CD14-positive monocyte (primary cell): ENCODE data around the gene XXYLT1. TPM values are rescaled to one million over a fixed set of nuclear protein-coding genes. Genes with fewer than 3 reads are reported as not detected.

Experiments used
- DNase-seq, 3 donors: peaks; one replicate each; pipeline ENCODE4 v3.0.0-alpha.2; 2011 to 2022
- H2AFZ ChIP-seq: 2 replicates; pipeline ENCODE4 v1.6.0; 2012; ENCODE audit warnings: mild to moderate bottlenecking, low read depth, low read length, inconsistent platforms; ENCODE audit not compliant: insufficient read depth, poor library complexity, severe bottlenecking
- H3K27ac ChIP-seq, 2 donors: 1 replicate in 1 of 2; 2 replicates in 1 of 2; pipeline ENCODE4 v1.5.1; 2012 to 2013; ENCODE audit warnings: low read length in 2 of 2, control low read depth in 1 of 2, inconsistent platforms in 1 of 2, low read depth in 1 of 2, mild to moderate bottlenecking in 1 of 2
- H3K27me3 ChIP-seq, 2 donors: one replicate each; pipeline versions ENCODE4 v1.6.0 to v1.6.1; 2011 to 2013; ENCODE audit warnings: low read length in 2 of 2; ENCODE audit not compliant: control insufficient read depth in 2 of 2, insufficient read depth in 2 of 2
- H3K36me3 ChIP-seq, 2 donors: replicated peaks in 1 of 2; 1 replicate in 1 of 2; 2 replicates in 1 of 2; pipeline versions ENCODE4 v1.5.1 to v1.6.1; 2012 to 2013; ENCODE audit warnings: low read length in 2 of 2, control low read depth in 1 of 2, inconsistent platforms in 1 of 2, mild to moderate bottlenecking in 1 of 2; ENCODE audit not compliant: insufficient read depth in 2 of 2, control insufficient read depth in 1 of 2
- H3K4me1 ChIP-seq, 2 donors: 1 replicate in 1 of 2; 2 replicates in 1 of 2; pipeline versions ENCODE4 v1.5.1 to v1.6.1; 2012 to 2013; ENCODE audit warnings: low read length in 2 of 2, control low read depth in 1 of 2, inconsistent platforms in 1 of 2, mild to moderate bottlenecking in 1 of 2, moderate library complexity in 1 of 2; ENCODE audit not compliant: insufficient read depth in 2 of 2, control insufficient read depth in 1 of 2
- H3K4me2 ChIP-seq: replicated peaks from 2 replicates; pipeline ENCODE3; 2012; ENCODE audit warnings: low read length, moderate library complexity, mild to moderate bottlenecking; ENCODE audit not compliant: poor library complexity, severe bottlenecking; ENCODE audit errors: extremely low read depth
- H3K4me3 ChIP-seq, 3 experiments: fragments of 200-600 bp in 1 of 3; sonication (generic) in 1 of 3; replicated peaks in 1 of 3; 1 replicate in 2 of 3; 2 replicates in 1 of 3; pipeline ENCODE4 v1.5.1; 2011 to 2013; ENCODE audit warnings: low read length in 3 of 3, mild to moderate bottlenecking in 3 of 3, control low read depth in 2 of 3, low read depth in 2 of 3, inconsistent platforms in 1 of 3, moderate library complexity in 1 of 3
- H3K79me2 ChIP-seq: 2 replicates; pipeline ENCODE4 v1.6.0; 2012; ENCODE audit warnings: mild to moderate bottlenecking, control low read depth, inconsistent platforms, low read length, moderate library complexity; ENCODE audit not compliant: insufficient read depth
- H3K9ac ChIP-seq: 2 replicates; pipeline ENCODE4 v1.6.0; 2017; ENCODE audit warnings: low read length, mild to moderate bottlenecking; ENCODE audit not compliant: insufficient read depth, poor library complexity, severe bottlenecking
- H3K9me3 ChIP-seq, 2 donors: replicated peaks in 1 of 2; 1 replicate in 1 of 2; 2 replicates in 1 of 2; pipeline versions ENCODE4 v1.5.1 to v1.6.1; 2012 to 2013; ENCODE audit warnings: low read length in 2 of 2, control low read depth in 1 of 2; ENCODE audit not compliant: control insufficient read depth in 1 of 2, insufficient read depth in 1 of 2
- H4K20me1 ChIP-seq: 2 replicates; pipeline ENCODE4 v1.6.0; 2012; ENCODE audit warnings: mild to moderate bottlenecking, low read length, control low read depth, moderate library complexity; ENCODE audit not compliant: insufficient read depth
- H3K27ac Mint-ChIP-seq, 7 donors: one replicate each; pipeline ENCODE4 v1.8.0; 2020; ENCODE audit warnings: mild to moderate bottlenecking in 7 of 7, mixed read lengths in 7 of 7, moderate library complexity in 6 of 7, inconsistent platforms in 2 of 7
- H3K27me3 Mint-ChIP-seq, 3 donors: one replicate each; pipeline ENCODE4 v1.8.0; 2021 to 2022; ENCODE audit warnings: low read depth in 3 of 3, mild to moderate bottlenecking in 3 of 3, mixed read lengths in 3 of 3, moderate library complexity in 3 of 3, inconsistent platforms in 1 of 3
- H3K36me3 Mint-ChIP-seq, 2 donors: one replicate each; pipeline ENCODE4 v1.8.0; 2020; ENCODE audit warnings: mixed read lengths in 2 of 2, inconsistent platforms in 1 of 2, mild to moderate bottlenecking in 1 of 2
- H3K4me1 Mint-ChIP-seq: one replicate; pipeline ENCODE4 v1.8.0; 2020; ENCODE audit warnings: mild to moderate bottlenecking, mixed read lengths
- H3K4me3 Mint-ChIP-seq, 2 donors: one replicate each; pipeline ENCODE4 v1.8.0; 2020; ENCODE audit warnings: mild to moderate bottlenecking in 2 of 2, mixed read lengths in 2 of 2, moderate library complexity in 1 of 2
- H3K9me3 Mint-ChIP-seq, 7 donors: one replicate each; pipeline ENCODE4 v1.8.0; 2020 to 2022; ENCODE audit warnings: mixed read lengths in 7 of 7, mild to moderate bottlenecking in 6 of 7, moderate library complexity in 6 of 7, inconsistent platforms in 2 of 7
- WGBS: methylation state at CpG from one replicate; pipeline ENCODE4 v1.1.5; 2013; ENCODE audit warnings: missing lambda C conversion rate; ENCODE audit not compliant: insufficient coverage; 5-methylcytosine and 5-hydroxymethylcytosine counted together
- intact Hi-C, 2 donors: fragments of 100-400 bp; cut with micrococcal nuclease; formaldehyde crosslinking; loops; one replicate each; pipeline versions ENCODE4 v1.15.0 to v1.15.1; 2023
- polyA plus RNA-seq, 3 donors: library from polyadenylated mRNA; depleted of rRNA in 1 of 3; unstranded in 2 of 3; stranded (reverse) in 1 of 3; fragments of 300-500 nt in 2 of 3; fragments of >200 nt in 1 of 3; fragmentation: Illumina TruSeq in 2 of 3; gene quantifications; 1 replicate in 2 of 3; 2 replicates in 1 of 3; pipeline ENCODE4 v1.2.3, GENCODE V29; 2012 to 2021
- TF ChIP-seq, protein P1 (sequence below): fragments of 200-600 bp; IDR thresholded peaks from one replicate; pipeline ENCODE4 v1.8.0; 2022; ENCODE audit warnings: antibody characterized with exemption, mild to moderate bottlenecking

XXYLT1 gene
- polyA plus RNA-seq, 3 donors = 11.8 to 13.5 (median 13.2) TPM

DNA sequence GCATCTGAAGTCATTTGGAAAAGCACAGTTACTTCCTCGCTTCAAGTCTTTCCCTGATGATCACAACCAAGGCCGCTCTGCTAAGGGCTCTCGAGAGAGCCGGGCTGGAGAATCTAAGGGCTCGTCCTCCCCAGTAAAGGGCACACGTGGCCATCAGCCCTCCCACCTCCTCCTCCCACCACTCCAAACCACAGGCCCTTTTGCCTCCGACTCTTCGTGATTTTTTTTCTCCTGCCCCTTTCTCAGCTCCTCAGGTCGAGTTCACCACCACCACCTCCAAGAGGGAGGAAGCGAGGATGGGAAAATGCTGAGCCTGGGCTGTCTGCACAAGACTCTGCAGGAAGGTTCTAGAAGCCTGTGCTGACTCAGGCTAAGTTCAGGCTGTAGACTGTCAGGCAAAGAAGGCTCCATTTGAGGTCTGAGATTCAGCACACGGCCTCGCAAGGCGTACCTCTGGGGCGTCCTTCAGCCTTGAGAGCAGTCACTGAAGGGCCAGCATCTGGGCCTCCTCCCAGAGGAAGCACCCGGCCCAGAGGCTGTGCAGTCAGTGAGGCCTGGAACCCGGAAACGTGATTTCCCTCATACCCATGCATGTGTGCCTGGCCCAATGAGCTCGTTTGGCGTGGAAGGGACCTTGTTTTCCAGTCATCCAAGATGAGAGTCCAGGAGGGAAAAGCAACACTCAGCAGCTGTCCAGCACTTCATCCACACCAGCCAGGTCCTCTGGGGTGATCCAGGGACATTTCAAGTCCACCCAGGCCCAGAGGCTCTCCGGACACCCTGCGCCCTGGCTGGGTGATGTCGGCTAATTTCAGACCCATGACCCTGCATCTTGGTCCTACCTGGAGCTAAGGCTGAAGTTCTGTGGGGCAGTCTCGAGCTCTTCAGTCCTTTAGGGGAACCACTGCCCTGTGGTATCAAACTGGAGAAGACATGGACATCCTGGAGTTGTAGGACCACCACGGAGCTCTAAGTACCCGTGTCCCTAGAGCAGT lies 196.8 kb downstream of the XXYLT1 start:
- no peak overlapping the region for H3K4me2 ChIP-seq
- no peaks in the 10 kb centered on the region for H3K79me2 ChIP-seq
- no peak overlapping the region for H3K9ac ChIP-seq
- peaks cover 20% of the 10 kb centered on the region for H3K4me1 Mint-ChIP-seq
- H3K36me3 Mint-ChIP-seq = peaks cover 15 to 16% of the 10 kb centered on the region in 2 donors
- H3K27me3 Mint-ChIP-seq = peaks cover 3 to 5% (median 4%) of the 10 kb centered on the region in 3 donors
- H3K4me3 ChIP-seq = no peak overlapping the region
- no peaks in the 10 kb centered on the region for H3K9me3 Mint-ChIP-seq
- H3K4me1 ChIP-seq = peaks cover 14 to 16% of the 10 kb centered on the region in 2 donors
- H3K9me3 ChIP-seq = no peaks in the 10 kb centered on the region
- H3K27me3 ChIP-seq = no peaks in the 10 kb centered on the region
- peak overlapping the region in 1 of 7 donors; percentile 50 for H3K27ac Mint-ChIP-seq
- H3K4me3 Mint-ChIP-seq = no peak overlapping the region
- WGBS = 71% methylated on average over 19 of the region's 25 CpGs
- H3K36me3 ChIP-seq = peaks cover 3 to 8% of the 10 kb centered on the region in 2 donors
- H4K20me1 ChIP-seq = no peaks in the 10 kb centered on the region
- no peak overlapping the region for H3K27ac ChIP-seq
- TF ChIP-seq, protein P1, sequence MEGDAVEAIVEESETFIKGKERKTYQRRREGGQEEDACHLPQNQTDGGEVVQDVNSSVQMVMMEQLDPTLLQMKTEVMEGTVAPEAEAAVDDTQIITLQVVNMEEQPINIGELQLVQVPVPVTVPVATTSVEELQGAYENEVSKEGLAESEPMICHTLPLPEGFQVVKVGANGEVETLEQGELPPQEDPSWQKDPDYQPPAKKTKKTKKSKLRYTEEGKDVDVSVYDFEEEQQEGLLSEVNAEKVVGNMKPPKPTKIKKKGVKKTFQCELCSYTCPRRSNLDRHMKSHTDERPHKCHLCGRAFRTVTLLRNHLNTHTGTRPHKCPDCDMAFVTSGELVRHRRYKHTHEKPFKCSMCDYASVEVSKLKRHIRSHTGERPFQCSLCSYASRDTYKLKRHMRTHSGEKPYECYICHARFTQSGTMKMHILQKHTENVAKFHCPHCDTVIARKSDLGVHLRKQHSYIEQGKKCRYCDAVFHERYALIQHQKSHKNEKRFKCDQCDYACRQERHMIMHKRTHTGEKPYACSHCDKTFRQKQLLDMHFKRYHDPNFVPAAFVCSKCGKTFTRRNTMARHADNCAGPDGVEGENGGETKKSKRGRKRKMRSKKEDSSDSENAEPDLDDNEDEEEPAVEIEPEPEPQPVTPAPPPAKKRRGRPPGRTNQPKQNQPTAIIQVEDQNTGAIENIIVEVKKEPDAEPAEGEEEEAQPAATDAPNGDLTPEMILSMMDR = no peak
- no peak for DNase-seq
- H2AFZ ChIP-seq = no peak overlapping the region
- intact Hi-C loops = no loop called here

DNA sequence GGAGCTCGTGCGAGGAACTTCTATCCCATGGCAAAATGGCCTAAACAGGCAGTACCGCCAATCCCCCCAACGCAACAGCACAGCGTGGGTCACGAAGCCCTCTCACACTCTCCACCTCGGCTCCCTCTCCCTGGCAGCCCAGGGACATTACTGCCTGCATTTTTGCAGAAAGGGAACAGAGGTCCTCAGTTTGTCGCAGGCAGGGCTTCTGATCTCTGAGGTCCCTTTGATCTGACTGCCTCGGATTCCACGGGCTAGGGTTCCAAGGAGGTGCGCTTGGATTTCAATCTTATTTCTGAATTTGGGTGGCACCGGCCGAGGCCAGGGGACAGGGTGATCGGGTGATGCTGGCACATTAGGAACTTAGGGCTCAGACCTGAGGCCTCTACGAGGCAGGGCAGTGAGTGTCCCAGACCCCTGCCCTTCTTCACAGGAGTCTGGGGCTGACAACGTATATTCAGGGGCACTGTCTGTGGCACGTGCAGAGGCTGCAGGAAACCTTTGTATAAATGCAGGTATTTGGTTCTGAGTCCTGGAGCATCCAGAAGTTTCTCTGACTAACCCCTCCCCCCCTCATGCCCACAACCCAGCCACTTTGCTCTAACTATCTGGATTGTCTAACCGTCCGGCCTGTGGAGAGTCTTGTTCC lies 197.9 kb downstream of the XXYLT1 start:
- no peak overlapping the region for H3K9ac ChIP-seq
- peaks cover 3 to 5% (median 3%) of the 10 kb centered on the region in 3 donors for H3K27me3 Mint-ChIP-seq
- no peak for DNase-seq
- no peak overlapping the region for H3K27ac ChIP-seq
- peaks cover 22 to 27% of the 10 kb centered on the region in 2 donors for H3K36me3 Mint-ChIP-seq
- no peak overlapping the region for H3K4me3 ChIP-seq
- H3K9me3 ChIP-seq = no peaks in the 10 kb centered on the region
- no peak overlapping the region for H3K27ac Mint-ChIP-seq
- WGBS = 97% methylated on average over 14 of the region's 19 CpGs
- TF ChIP-seq, protein P1 = no peak
- no peaks in the 10 kb centered on the region for H4K20me1 ChIP-seq
- no peak overlapping the region for H3K4me2 ChIP-seq
- H3K4me1 ChIP-seq = peaks cover 12 to 16% of the 10 kb centered on the region in 2 donors
- intact Hi-C loops = no loop called here
- H3K4me1 Mint-ChIP-seq = peaks cover 19% of the 10 kb centered on the region
- H2AFZ ChIP-seq = no peak overlapping the region
- peaks cover 6 to 19% of the 10 kb centered on the region in 2 donors for H3K36me3 ChIP-seq
- no peaks in the 10 kb centered on the region for H3K79me2 ChIP-seq
- H3K4me3 Mint-ChIP-seq = no peak overlapping the region
- no peaks in the 10 kb centered on the region for H3K27me3 ChIP-seq
- no peaks in the 10 kb centered on the region for H3K9me3 Mint-ChIP-seq
